Right cardiac atrium (tissue), 5 donors: ENCODE measurements around the gene ARHGAP15. TPM values are rescaled to one million over a fixed set of nuclear protein-coding genes. Genes with fewer than 3 reads are reported as not detected.

ENCODE experiments used
- ATAC-seq, 2 donors: fragments of 200-7000 bp; cut with Tn5 transposase; one replicate each; pipeline versions ENCODE4 v1.8.0 to v1.9.1; 2020; ENCODE audit warnings: moderate library complexity in 2 of 2, mild to moderate bottlenecking in 1 of 2
- DNase-seq, 3 donors: peaks; one replicate each; pipeline ENCODE4 v3.0.0-alpha.2; 2020
- H3K27ac ChIP-seq: one replicate; pipeline ENCODE4 v1.5.1; 2013; ENCODE audit warnings: mild to moderate bottlenecking, low read length, control low read depth, moderate library complexity
- H3K27me3 ChIP-seq: one replicate; pipeline ENCODE4 v1.6.1; 2013; ENCODE audit not compliant: control insufficient read depth, insufficient read depth
- H3K4me1 ChIP-seq: one replicate; pipeline ENCODE4 v1.6.1; 2013; ENCODE audit warnings: low read length; ENCODE audit not compliant: control insufficient read depth, insufficient read depth
- H3K4me3 ChIP-seq: one replicate; pipeline ENCODE4 v1.5.1; 2013; ENCODE audit warnings: low read length, control low read depth
- H3K9me3 ChIP-seq: one replicate; pipeline ENCODE4 v1.6.1; 2013; ENCODE audit warnings: low read length; ENCODE audit not compliant: control insufficient read depth
- WGBS: extraction: QIAGEN DNeasy Blood & Tissue Kit; methylation state at CpG from one replicate; pipeline ENCODE4 v1.1.7; 2013; 5-methylcytosine and 5-hydroxymethylcytosine counted together
- intact Hi-C, 4 donors: fragments of 100-400 bp; cut with DNase I; formaldehyde crosslinking; loops; one replicate each; pipeline versions ENCODE4 v1.11.0 to v1.14.0; 2022 to 2023
- polyA plus RNA-seq: library from polyadenylated mRNA; stranded (reverse); fragments of 200-250 nt; gene quantifications from one replicate; pipeline ENCODE4 v1.2.3, GENCODE V29; 2013
- total RNA-seq, 4 donors: library from RNA; stranded (reverse); fragmentation: NEBNext Ultra II Directional; extraction: Animal tissue kit (Norgen Biotek cat#: 25700); gene quantifications; one replicate each; pipeline ENCODE4 v1.2.1, GENCODE V29; 2021
- donor health status: healthy with polysubstance abuse.
- donor health status: DM: no; HTN: yes; CAD: no.
- donor health status: DM: no; HTN: no; CAD: no.
- donor health status: DM: no; HTN: yes; CAD: no; lungs with severe emphysema.
- donor health status: DM: yes; HTN: yes; CAD: no.

ARHGAP15 gene
- total and polyA plus RNA-seq, 5 donors = 4.5 to 8.4 (median 6.5) TPM

- no peak overlapping the region for H3K27ac ChIP-seq
- ATAC-seq = no peak
- H3K4me1 ChIP-seq = no peaks in the 10 kb centered on the region
- no peaks in the 10 kb centered on the region for H3K27me3 ChIP-seq
- intact Hi-C loops = no loop called here
- H3K9me3 ChIP-seq = no peaks in the 10 kb centered on the region
- DNase-seq = no peak
- WGBS = 85% methylated on average over 4 of the region's 4 CpGs
- no peak overlapping the region for H3K4me3 ChIP-seq
These were observed 218.7 kb downstream of the ARHGAP15 start for GRCh38 chr2:143347901-143348414.

GRCh38 chr2:143354050-143354750 lies 225.0 kb downstream of the ARHGAP15 start:
- 86% methylated on average over 13 of the region's 13 CpGs for WGBS
- peaks cover 1% of the 10 kb centered on the region for H3K4me1 ChIP-seq
- no peak for DNase-seq
- H3K9me3 ChIP-seq = no peaks in the 10 kb centered on the region
- no peak for ATAC-seq
- H3K27ac ChIP-seq = no peak overlapping the region
- intact Hi-C loops = no loop called here
- H3K4me3 ChIP-seq = no peak overlapping the region
- no peaks in the 10 kb centered on the region for H3K27me3 ChIP-seq

GRCh38 chr2:143355870-143356269 lies 226.7 kb downstream of the ARHGAP15 start:
- 72% methylated on average over 6 of the region's 6 CpGs for WGBS
- Histone ChIP-seq H3K9me3 (no peaks in the 10 kb centered on the region), H3K27ac (no peak overlapping the region), H3K4me3 (no peak overlapping the region), H3K4me1 (peaks cover 1% of the 10 kb centered on the region), H3K27me3 (no peaks in the 10 kb centered on the region)
- intact Hi-C loops = no loop called here
- ATAC-seq (no peak), DNase-seq (no peak)

- intact Hi-C loops = no loop called here
- 87% methylated on average over 3 of the region's 3 CpGs for WGBS
These were observed 227.1 kb downstream of the ARHGAP15 start for GRCh38 chr2:143356336-143356735.

GRCh38 chr2:143356736-143357446 lies 227.7 kb downstream of the ARHGAP15 start:
- no peak for ATAC-seq
- peaks cover 1% of the 10 kb centered on the region for H3K4me1 ChIP-seq
- WGBS = 88% methylated on average over 6 of the region's 6 CpGs

More at GRCh38 chr2:143356336-143356735, 227.1 kb downstream of the ARHGAP15 start:
- Histone ChIP-seq H3K27ac (no peak overlapping the region), H3K4me1 (peaks cover 1% of the 10 kb centered on the region), H3K9me3 (no peaks in the 10 kb centered on the region), H3K27me3 (no peaks in the 10 kb centered on the region), H3K4me3 (no peak overlapping the region)
- DNase-seq (no peak), ATAC-seq (no peak)

GRCh38 chr2:143357966-143358365 lies 228.7 kb downstream of the ARHGAP15 start:
- WGBS = 69% methylated on average over 2 of the region's 2 CpGs
- Histone ChIP-seq H3K4me3 (no peak overlapping the region), H3K4me1 (peaks cover 1% of the 10 kb centered on the region), H3K27me3 (no peaks in the 10 kb centered on the region), H3K9me3 (no peaks in the 10 kb centered on the region), H3K27ac (no peak overlapping the region)
- intact Hi-C loops = no loop called here
- DNase-seq = peak in 2 of 3 donors; percentile 17 to 40
- no peak for ATAC-seq

More at GRCh38 chr2:143356736-143357446, 227.7 kb downstream of the ARHGAP15 start:
- Histone ChIP-seq H3K27me3 (no peaks in the 10 kb centered on the region), H3K27ac (no peak overlapping the region), H3K9me3 (no peaks in the 10 kb centered on the region), H3K4me3 (no peak overlapping the region)
- DNase-seq = no peak
- intact Hi-C loops = no loop called here

GRCh38 chr2:143361346-143361745 lies 232.1 kb downstream of the ARHGAP15 start:
- Histone ChIP-seq H3K27ac (no peak overlapping the region), H3K27me3 (no peaks in the 10 kb centered on the region), H3K4me3 (no peak overlapping the region), H3K4me1 (peaks cover 1% of the 10 kb centered on the region), H3K9me3 (no peaks in the 10 kb centered on the region)
- WGBS = 91% methylated on average over 2 of the region's 2 CpGs
- DNase-seq = no peak
- intact Hi-C loops = no loop called here
- no peak for ATAC-seq

DNA sequence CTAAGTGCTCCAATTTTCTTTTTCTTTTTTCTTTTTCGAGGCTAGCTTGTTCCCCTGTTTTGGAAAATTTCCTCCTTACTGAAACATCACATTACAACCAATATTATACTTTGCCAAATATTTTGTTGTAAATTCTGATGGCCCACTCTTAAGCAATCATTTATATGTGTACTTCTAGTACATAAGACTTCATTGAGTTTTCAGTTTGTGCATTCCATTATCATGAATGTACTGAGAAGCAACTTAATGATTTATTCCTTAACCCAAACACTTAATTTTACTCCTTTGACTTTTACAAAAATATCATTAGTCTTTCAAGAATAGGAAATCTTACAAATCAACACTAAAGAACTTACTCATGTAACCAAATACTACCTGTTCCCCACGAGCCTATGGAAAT lies 242.4 kb downstream of the ARHGAP15 start:
- no peak overlapping the region for H3K4me3 ChIP-seq
- DNase-seq (no peak), ATAC-seq (no peak)
- no peaks in the 10 kb centered on the region for H3K9me3 ChIP-seq
- no peaks in the 10 kb centered on the region for H3K4me1 ChIP-seq
- H3K27ac ChIP-seq = no peak overlapping the region
- H3K27me3 ChIP-seq = no peaks in the 10 kb centered on the region
- 76% methylated on average over 2 of the region's 2 CpGs for WGBS
- intact Hi-C loops = no loop called here

DNA sequence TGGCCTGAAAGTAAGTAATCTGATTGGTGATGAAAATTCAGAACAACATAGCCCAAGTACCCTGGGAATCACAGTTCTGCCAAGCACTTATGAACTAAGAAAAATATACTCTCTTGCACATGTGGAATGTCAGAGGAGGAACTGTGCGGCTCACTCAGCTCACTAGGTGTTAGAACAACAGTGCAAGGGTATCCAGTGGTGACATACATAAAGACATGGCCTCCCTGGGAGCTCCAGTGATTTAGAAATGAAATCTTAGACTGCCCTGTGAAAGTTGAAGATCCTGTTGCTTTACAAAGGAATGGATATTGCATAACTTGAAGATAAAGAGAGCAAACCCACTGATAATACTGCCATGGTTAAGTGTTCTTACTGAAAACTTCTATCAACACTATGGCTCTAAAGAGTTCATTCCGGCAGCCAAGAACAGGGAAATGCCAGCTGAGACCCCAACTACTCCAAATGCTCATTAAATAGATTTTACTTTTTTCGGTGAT lies 246.2 kb downstream of the ARHGAP15 start:
- Histone ChIP-seq H3K4me3 (no peak overlapping the region), H3K27ac (no peak overlapping the region), H3K9me3 (no peaks in the 10 kb centered on the region), H3K4me1 (no peaks in the 10 kb centered on the region), H3K27me3 (no peaks in the 10 kb centered on the region)
- DNase-seq = peak in 1 of 3 donors; percentile 20
- ATAC-seq = no peak
- intact Hi-C loops = no loop called here
- 49% methylated on average over 3 of the region's 3 CpGs for WGBS

DNA sequence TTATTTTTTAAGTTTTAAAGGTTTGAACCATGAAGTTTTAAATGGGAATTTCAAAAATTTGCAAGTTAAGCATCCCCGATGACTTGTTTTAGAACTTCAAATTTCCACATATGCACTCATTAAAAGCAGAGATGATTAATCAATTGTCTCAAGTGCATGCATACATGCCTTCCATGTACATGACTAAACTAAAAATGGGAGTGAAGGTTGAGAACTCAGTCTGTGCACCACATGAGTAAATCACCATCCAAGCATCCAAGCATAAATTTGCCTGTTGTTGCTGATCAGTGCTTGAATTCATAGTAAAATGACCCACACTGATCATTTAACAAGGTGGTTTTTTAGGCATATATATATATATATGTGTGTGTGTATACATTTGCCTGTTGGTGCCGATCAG lies 249.8 kb downstream of the ARHGAP15 start:
- intact Hi-C loops = no loop called here
- no peak for DNase-seq

DNA sequence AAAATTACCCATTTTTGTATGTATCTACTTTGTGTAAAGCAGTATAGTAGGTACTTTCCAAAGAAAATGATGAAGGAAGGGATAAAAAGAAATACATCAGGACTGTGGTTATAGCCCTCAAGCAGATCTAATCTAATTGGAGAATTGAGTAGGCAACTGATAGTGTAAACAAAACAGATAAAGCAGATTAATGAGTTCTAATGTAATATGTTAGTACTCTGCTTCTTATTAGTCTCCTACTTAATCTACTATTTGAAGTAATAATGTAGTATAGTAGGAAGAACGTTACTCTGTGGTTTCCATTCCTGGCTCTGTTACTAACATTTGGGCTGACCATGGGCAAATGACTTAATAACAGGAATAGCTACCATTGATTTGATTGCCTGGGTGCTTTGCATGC lies 250.7 kb downstream of the ARHGAP15 start:
- Histone ChIP-seq H3K27ac (no peak overlapping the region), H3K4me3 (no peak overlapping the region), H3K9me3 (no peaks in the 10 kb centered on the region), H3K27me3 (no peaks in the 10 kb centered on the region), H3K4me1 (no peaks in the 10 kb centered on the region)
- WGBS = 86% methylated on average over 1 of the region's 1 CpG
- ATAC-seq (no peak), DNase-seq (no peak)
- intact Hi-C loops = no loop called here

More for the DNA sequence above, 249.8 kb downstream of the ARHGAP15 start:
- H3K9me3 ChIP-seq = no peaks in the 10 kb centered on the region
- no peak for ATAC-seq
- no peak overlapping the region for H3K27ac ChIP-seq
- WGBS = 91% methylated on average over 2 of the region's 2 CpGs
- H3K4me1 ChIP-seq = no peaks in the 10 kb centered on the region
- no peak overlapping the region for H3K4me3 ChIP-seq
- H3K27me3 ChIP-seq = no peaks in the 10 kb centered on the region
